Neuronal stem cell (in vitro differentiated cells): Measurements from ENCODE around the gene FHDC1.
A peak's percentile ranks its signal among the peaks of the same experiment; 100 is the strongest.

Source experiments
- DNase-seq: peaks from one replicate; pipeline ENCODE4 v3.0.0-alpha.2; 2013; ENCODE audit warnings: low spot score
- H2AFZ ChIP-seq: one replicate; pipeline ENCODE4 v1.6.1; 2013; ENCODE audit warnings: mild to moderate bottlenecking, low read length, inconsistent platforms
- H2AK5ac ChIP-seq: 2 replicates; pipeline ENCODE4 v1.6.1; 2013; ENCODE audit warnings: low read depth, mild to moderate bottlenecking, inconsistent platforms, low read length, moderate library complexity, mixed read lengths
- H2BK120ac ChIP-seq: 2 replicates; pipeline ENCODE4 v1.6.1; 2013; ENCODE audit warnings: low read depth, mild to moderate bottlenecking, inconsistent platforms, low read length, moderate library complexity, mixed read lengths
- H2BK12ac ChIP-seq: one replicate; pipeline ENCODE4 v1.6.1; 2013; ENCODE audit warnings: low read length, inconsistent platforms
- H2BK15ac ChIP-seq: 2 replicates; pipeline ENCODE4 v1.6.1; 2013; ENCODE audit warnings: mild to moderate bottlenecking, low read length, inconsistent platforms, mixed read lengths
- H2BK5ac ChIP-seq: one replicate; pipeline ENCODE4 v1.6.1; 2013; ENCODE audit warnings: inconsistent platforms, mild to moderate bottlenecking, low read length, moderate library complexity
- H3K14ac ChIP-seq: one replicate; pipeline ENCODE4 v1.6.1; 2013; ENCODE audit warnings: low read length, inconsistent platforms
- H3K18ac ChIP-seq: 2 replicates; pipeline ENCODE4 v1.6.1; 2013; ENCODE audit warnings: low read length, inconsistent platforms
- H3K23ac ChIP-seq: 2 replicates; pipeline ENCODE4 v1.6.1; 2013; ENCODE audit warnings: low read depth, mild to moderate bottlenecking, mixed read lengths, low read length, inconsistent platforms; ENCODE audit not compliant: poor library complexity
- H3K27ac ChIP-seq: replicated peaks from 3 replicates; pipeline ENCODE4 v1.5.1; 2013; ENCODE audit warnings: low read length, inconsistent platforms
- H3K27me3 ChIP-seq, 3 experiments: 2 replicates each; pipeline ENCODE4 v1.6.1; 2013; ENCODE audit warnings: low read length in 3 of 3, mild to moderate bottlenecking in 2 of 3, inconsistent platforms in 1 of 3, low read depth in 1 of 3, mixed read lengths in 1 of 3, moderate library complexity in 1 of 3; ENCODE audit not compliant: control insufficient read depth in 3 of 3, insufficient read depth in 3 of 3
- H3K36me3 ChIP-seq, 2 donors: replicated peaks in 1 of 2; 2 replicates each; pipeline ENCODE4 v1.6.1; 2013; ENCODE audit warnings: low read length in 2 of 2; ENCODE audit not compliant: control insufficient read depth in 2 of 2, insufficient read depth in 2 of 2
- H3K4ac ChIP-seq: 2 replicates; pipeline ENCODE4 v1.6.1; 2013; ENCODE audit warnings: inconsistent platforms, mild to moderate bottlenecking, low read length, moderate library complexity
- H3K4me1 ChIP-seq, 2 donors: 1 replicate in 1 of 2; 2 replicates in 1 of 2; pipeline ENCODE4 v1.6.1; 2013; ENCODE audit warnings: low read length in 2 of 2, low read depth in 1 of 2; ENCODE audit not compliant: control insufficient read depth in 2 of 2, insufficient read depth in 1 of 2
- H3K4me2 ChIP-seq: one replicate; pipeline ENCODE4 v1.6.1; 2013; ENCODE audit warnings: mild to moderate bottlenecking, low read length, inconsistent platforms; ENCODE audit not compliant: insufficient read depth, poor library complexity, severe bottlenecking
- H3K4me3 ChIP-seq, 2 donors: 2 replicates each; pipeline ENCODE4 v1.5.1; 2013; ENCODE audit warnings: low read length in 2 of 2, mild to moderate bottlenecking in 2 of 2, inconsistent platforms in 1 of 2, moderate library complexity in 1 of 2
- H3K79me1 ChIP-seq: one replicate; pipeline ENCODE4 v1.6.1; 2013; ENCODE audit warnings: low read depth, mild to moderate bottlenecking, inconsistent platforms, low read length, moderate library complexity
- H3K9ac ChIP-seq: one replicate; pipeline ENCODE4 v1.6.1; 2013; ENCODE audit warnings: mild to moderate bottlenecking, low read depth, low read length, inconsistent platforms; ENCODE audit not compliant: poor library complexity
- H3K9me3 ChIP-seq, 2 donors: replicated peaks in 1 of 2; 2 replicates each; pipeline versions ENCODE3 to v1.6.1; 2013; ENCODE audit warnings: low read length in 2 of 2, mild to moderate bottlenecking in 2 of 2, inconsistent platforms in 1 of 2, low read depth in 1 of 2, mixed read lengths in 1 of 2, moderate library complexity in 1 of 2; ENCODE audit not compliant: control insufficient read depth in 2 of 2, insufficient read depth in 1 of 2
- H4K8ac ChIP-seq: one replicate; pipeline ENCODE4 v1.6.1; 2013; ENCODE audit warnings: low read depth, mild to moderate bottlenecking, inconsistent platforms, low read length, moderate library complexity
- H4K91ac ChIP-seq: one replicate; pipeline ENCODE4 v1.6.1; 2013; ENCODE audit warnings: low read length, low read depth, mild to moderate bottlenecking, inconsistent platforms; ENCODE audit not compliant: poor library complexity
- WGBS, 2 donors: extraction: QIAGEN DNeasy Blood & Tissue Kit; methylation state at CpG; one replicate each; pipeline ENCODE4 v1.1.7; 2013; ENCODE audit warnings: missing lambda C conversion rate in 2 of 2, mixed read lengths in 1 of 2; ENCODE audit not compliant: insufficient read length in 2 of 2, insufficient replicate concordance in 1 of 2; ENCODE audit errors: extremely low coverage in 2 of 2; 5-methylcytosine and 5-hydroxymethylcytosine counted together

FHDC1 gene

GRCh38 chr4:153016592-153016991 is 80.5 kb downstream of the FHDC1 start:
- Histone ChIP-seq H3K4ac (no peak overlapping the region), H3K18ac (no peak overlapping the region), H3K79me1 (no peaks in the 10 kb centered on the region), H3K27me3 (peaks cover 0 to 22% (median 0%) of the 10 kb centered on the region in 3 experiments), H2BK120ac (no peak overlapping the region), H3K4me2 (no peak overlapping the region), H3K9me3 (no peaks in the 10 kb centered on the region), H4K8ac (no peak overlapping the region), H2BK5ac (no peak overlapping the region), H3K27ac (no peak overlapping the region), H2AK5ac (no peak overlapping the region), H2BK12ac (no peak overlapping the region), H3K23ac (no peak overlapping the region), H3K14ac (no peak overlapping the region), H3K9ac (no peak overlapping the region), H2BK15ac (no peak overlapping the region), H3K36me3 (no peaks in the 10 kb centered on the region), H3K4me3 (no peak overlapping the region), H2AFZ (no peak overlapping the region), H4K91ac (no peak overlapping the region), H3K4me1 (peaks cover 0 to 1% of the 10 kb centered on the region in 2 donors)
- no peak for DNase-seq
- WGBS, 2 donors, result no CpG with 5 or more reads among the region's 4 CpGs

- H3K79me1 ChIP-seq, result no peaks in the 10 kb centered on the region
- H3K23ac ChIP-seq, result no peak overlapping the region
- H3K27ac ChIP-seq, result no peak overlapping the region
- no peak overlapping the region for H3K14ac ChIP-seq
- H3K4me2 ChIP-seq, result no peak overlapping the region
- H2AFZ ChIP-seq, result no peak overlapping the region
- WGBS, 2 donors, result no CpG with 5 or more reads among the region's 4 CpGs
- no peak overlapping the region for H3K4me3 ChIP-seq
- DNase-seq, result no peak
- H3K18ac ChIP-seq, result no peak overlapping the region
- H3K4me1 ChIP-seq, result peaks cover 0 to 1% of the 10 kb centered on the region in 2 donors
- H2AK5ac ChIP-seq, result no peak overlapping the region
- no peaks in the 10 kb centered on the region for H3K9me3 ChIP-seq
- H2BK5ac ChIP-seq, result no peak overlapping the region
- no peak overlapping the region for H2BK12ac ChIP-seq
- no peak overlapping the region for H3K9ac ChIP-seq
- H3K27me3 ChIP-seq, result peaks cover 0 to 30% (median 0%) of the 10 kb centered on the region in 3 experiments
- H2BK120ac ChIP-seq, result no peak overlapping the region
- no peak overlapping the region for H3K4ac ChIP-seq
- no peak overlapping the region for H4K8ac ChIP-seq
- no peaks in the 10 kb centered on the region for H3K36me3 ChIP-seq
- no peak overlapping the region for H4K91ac ChIP-seq
- H2BK15ac ChIP-seq, result no peak overlapping the region
These were observed 81.9 kb downstream of the FHDC1 start for GRCh38 chr4:153018031-153018430.

GRCh38 chr4:153018684-153019083 is 82.6 kb downstream of the FHDC1 start:
- Histone ChIP-seq H3K36me3 (no peaks in the 10 kb centered on the region), H3K27me3 (peaks cover 0 to 26% (median 0%) of the 10 kb centered on the region in 3 experiments), H3K14ac (no peak overlapping the region), H3K79me1 (no peaks in the 10 kb centered on the region), H2BK15ac (no peak overlapping the region), H3K9me3 (no peaks in the 10 kb centered on the region), H3K18ac (no peak overlapping the region), H3K4me2 (no peak overlapping the region), H2AK5ac (no peak overlapping the region), H2BK12ac (no peak overlapping the region), H2BK5ac (no peak overlapping the region), H4K91ac (no peak overlapping the region), H3K4me3 (no peak overlapping the region), H3K4ac (no peak overlapping the region), H2BK120ac (no peak overlapping the region), H2AFZ (no peak overlapping the region), H4K8ac (no peak overlapping the region), H3K23ac (no peak overlapping the region), H3K9ac (no peak overlapping the region), H3K4me1 (peaks cover 0 to 3% of the 10 kb centered on the region in 2 donors), H3K27ac (no peak overlapping the region)
- DNase-seq, result no peak
- no CpG with 5 or more reads among the region's 1 CpG for WGBS, 2 donors

GRCh38 chr4:153019906-153020305 is 83.8 kb downstream of the FHDC1 start:
- peak overlapping the region; percentile 52 for H2BK15ac ChIP-seq
- H3K4me1 ChIP-seq, result peaks cover 0 to 3% of the 10 kb centered on the region in 2 donors
- H4K91ac ChIP-seq, result no peak overlapping the region
- no peaks in the 10 kb centered on the region for H3K36me3 ChIP-seq
- no peaks in the 10 kb centered on the region for H3K9me3 ChIP-seq
- H3K79me1 ChIP-seq, result no peaks in the 10 kb centered on the region
- H3K9ac ChIP-seq, result no peak overlapping the region
- no peak overlapping the region for H3K4me3 ChIP-seq
- no peak for DNase-seq
- H3K4ac ChIP-seq, result no peak overlapping the region
- no peak overlapping the region for H2BK5ac ChIP-seq
- H3K4me2 ChIP-seq, result no peak overlapping the region
- H3K14ac ChIP-seq, result no peak overlapping the region
- H2BK12ac ChIP-seq, result no peak overlapping the region
- peaks cover 0 to 24% (median 0%) of the 10 kb centered on the region in 3 experiments for H3K27me3 ChIP-seq
- no peak overlapping the region for H2AK5ac ChIP-seq
- H2AFZ ChIP-seq, result no peak overlapping the region
- WGBS, 2 donors, result no CpG with 5 or more reads among the region's 9 CpGs
- no peak overlapping the region for H3K18ac ChIP-seq
- H4K8ac ChIP-seq, result peak overlapping the region; percentile 73
- no peak overlapping the region for H3K27ac ChIP-seq
- no peak overlapping the region for H2BK120ac ChIP-seq
- no peak overlapping the region for H3K23ac ChIP-seq
